Thyroid gland (tissue), 4 donors: ENCODE data around the gene LYZL2.
"Not testable (repeated sequence)": the region's sequence is repeated elsewhere in the genome, so short reads cannot be mapped to it uniquely, and the experiment has no call there.

Experiments used
- POLR2A ChIP-seq, 2 donors: fragments of 450-650 bp; IDR thresholded peaks; one replicate each; pipeline ENCODE4 v1.6.1; 2017; ENCODE audit warnings: antibody characterized with exemption in 2 of 2, mild to moderate bottlenecking in 2 of 2, moderate library complexity in 1 of 2
- TF ChIP-seq, protein P1 (sequence below), 6 experiments: fragments of 200-600 bp in 3 of 6; fragments of 450-650 bp in 3 of 6; sonication (generic) in 3 of 6; IDR thresholded peaks; one replicate each; pipeline ENCODE4 v1.5.1; 2016 to 2019; ENCODE audit warnings: antibody characterized with exemption in 6 of 6, mild to moderate bottlenecking in 2 of 6, inconsistent platforms in 1 of 6, moderate library complexity in 1 of 6

DNA sequence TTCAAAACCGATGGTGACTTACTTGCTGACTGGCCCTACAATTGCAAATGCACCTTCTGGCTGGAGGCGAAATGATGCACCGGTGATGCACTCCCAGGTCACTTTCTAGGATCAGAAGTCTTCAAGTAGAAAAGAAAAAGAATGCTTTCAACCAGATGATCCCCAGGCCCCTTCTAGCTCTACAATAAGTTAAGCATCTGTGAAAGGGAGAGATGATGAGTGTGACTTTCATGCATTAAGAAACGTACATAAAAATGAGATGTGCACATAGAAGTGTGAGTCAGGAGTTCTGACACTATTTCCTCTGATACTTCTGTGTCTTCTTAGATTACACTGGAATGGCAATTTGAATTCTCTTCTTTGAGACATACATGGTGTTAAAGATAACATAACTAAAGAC lies 42.8 kb upstream of the LYZL2 start:
- TF ChIP-seq, protein P1, sequence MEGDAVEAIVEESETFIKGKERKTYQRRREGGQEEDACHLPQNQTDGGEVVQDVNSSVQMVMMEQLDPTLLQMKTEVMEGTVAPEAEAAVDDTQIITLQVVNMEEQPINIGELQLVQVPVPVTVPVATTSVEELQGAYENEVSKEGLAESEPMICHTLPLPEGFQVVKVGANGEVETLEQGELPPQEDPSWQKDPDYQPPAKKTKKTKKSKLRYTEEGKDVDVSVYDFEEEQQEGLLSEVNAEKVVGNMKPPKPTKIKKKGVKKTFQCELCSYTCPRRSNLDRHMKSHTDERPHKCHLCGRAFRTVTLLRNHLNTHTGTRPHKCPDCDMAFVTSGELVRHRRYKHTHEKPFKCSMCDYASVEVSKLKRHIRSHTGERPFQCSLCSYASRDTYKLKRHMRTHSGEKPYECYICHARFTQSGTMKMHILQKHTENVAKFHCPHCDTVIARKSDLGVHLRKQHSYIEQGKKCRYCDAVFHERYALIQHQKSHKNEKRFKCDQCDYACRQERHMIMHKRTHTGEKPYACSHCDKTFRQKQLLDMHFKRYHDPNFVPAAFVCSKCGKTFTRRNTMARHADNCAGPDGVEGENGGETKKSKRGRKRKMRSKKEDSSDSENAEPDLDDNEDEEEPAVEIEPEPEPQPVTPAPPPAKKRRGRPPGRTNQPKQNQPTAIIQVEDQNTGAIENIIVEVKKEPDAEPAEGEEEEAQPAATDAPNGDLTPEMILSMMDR (IDR thresholded peaks at IDR 0.05): not testable (repeated sequence)
- TF ChIP-seq POLR2A (IDR thresholded peaks at IDR 0.05): not testable (repeated sequence)
